ENCODE data around the gene KCND3. TPM values are rescaled to one million over a fixed set of nuclear protein-coding genes. Genes with fewer than 3 reads are reported as not detected.

Gene KCND3
- total and polyA plus RNA-seq, 4 donors: 1.0 to 27.1 (median 6.1) TPM

DNA sequence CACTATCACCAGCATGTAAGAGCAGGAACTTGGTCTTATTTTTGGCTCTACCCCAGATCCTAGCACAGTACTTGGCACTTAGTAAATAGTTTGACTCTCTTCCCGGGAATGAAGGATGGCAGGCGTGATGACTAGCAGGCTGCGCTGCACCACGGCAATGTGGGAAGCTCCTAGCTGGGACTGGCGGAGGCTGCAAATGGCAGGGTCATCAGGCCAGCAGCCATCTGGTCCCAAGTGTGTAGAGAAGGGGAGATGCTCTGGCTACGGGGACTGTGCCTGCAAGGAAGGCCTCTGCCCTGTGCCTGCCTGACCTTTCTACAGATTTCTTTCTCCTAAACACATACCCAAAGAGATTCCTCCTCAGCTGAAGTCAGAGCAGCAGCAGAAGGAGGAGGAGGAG is 95.0 kb downstream of the KCND3 start:
- no peak for DNase-seq (ENCODE audit: low spot score)
- no peak overlapping the region for H3K9ac ChIP-seq (ENCODE audit: low read depth in 1 of 2, low read length in 2 of 2)
- WGBS: 86% methylated on average over 6 of the region's 6 CpGs
- H3K4me1 ChIP-seq (ENCODE audit: control insufficient read depth in 4 of 4, insufficient read depth in 4 of 4, low read length in 3 of 4): peaks cover 1 to 26% (median 8%) of the 10 kb centered on the region in 4 donors
- no peaks in the 10 kb centered on the region for H3K9me3 ChIP-seq (ENCODE audit: control insufficient read depth in 4 of 4, low read length in 3 of 4)
- no peaks in the 10 kb centered on the region for H3K36me3 ChIP-seq (ENCODE audit: control insufficient read depth in 4 of 4, insufficient read depth in 3 of 4, low read depth in 1 of 4, low read length in 3 of 4)
- H3K27ac ChIP-seq (ENCODE audit: low read depth in 1 of 2, low read length in 2 of 2): no peak overlapping the region
- no peak overlapping the region for H3K4me3 ChIP-seq (ENCODE audit: low read depth in 1 of 3, low read length in 3 of 3)
- TF ChIP-seq TAF1 (conservative IDR thresholded peaks at IDR 0.05): no peak
- no peak for TF ChIP-seq RXRA (IDR thresholded peaks at IDR 0.05)
- no peak for TF ChIP-seq FOXA2 (IDR thresholded peaks at IDR 0.05)
- TF ChIP-seq, protein P1, sequence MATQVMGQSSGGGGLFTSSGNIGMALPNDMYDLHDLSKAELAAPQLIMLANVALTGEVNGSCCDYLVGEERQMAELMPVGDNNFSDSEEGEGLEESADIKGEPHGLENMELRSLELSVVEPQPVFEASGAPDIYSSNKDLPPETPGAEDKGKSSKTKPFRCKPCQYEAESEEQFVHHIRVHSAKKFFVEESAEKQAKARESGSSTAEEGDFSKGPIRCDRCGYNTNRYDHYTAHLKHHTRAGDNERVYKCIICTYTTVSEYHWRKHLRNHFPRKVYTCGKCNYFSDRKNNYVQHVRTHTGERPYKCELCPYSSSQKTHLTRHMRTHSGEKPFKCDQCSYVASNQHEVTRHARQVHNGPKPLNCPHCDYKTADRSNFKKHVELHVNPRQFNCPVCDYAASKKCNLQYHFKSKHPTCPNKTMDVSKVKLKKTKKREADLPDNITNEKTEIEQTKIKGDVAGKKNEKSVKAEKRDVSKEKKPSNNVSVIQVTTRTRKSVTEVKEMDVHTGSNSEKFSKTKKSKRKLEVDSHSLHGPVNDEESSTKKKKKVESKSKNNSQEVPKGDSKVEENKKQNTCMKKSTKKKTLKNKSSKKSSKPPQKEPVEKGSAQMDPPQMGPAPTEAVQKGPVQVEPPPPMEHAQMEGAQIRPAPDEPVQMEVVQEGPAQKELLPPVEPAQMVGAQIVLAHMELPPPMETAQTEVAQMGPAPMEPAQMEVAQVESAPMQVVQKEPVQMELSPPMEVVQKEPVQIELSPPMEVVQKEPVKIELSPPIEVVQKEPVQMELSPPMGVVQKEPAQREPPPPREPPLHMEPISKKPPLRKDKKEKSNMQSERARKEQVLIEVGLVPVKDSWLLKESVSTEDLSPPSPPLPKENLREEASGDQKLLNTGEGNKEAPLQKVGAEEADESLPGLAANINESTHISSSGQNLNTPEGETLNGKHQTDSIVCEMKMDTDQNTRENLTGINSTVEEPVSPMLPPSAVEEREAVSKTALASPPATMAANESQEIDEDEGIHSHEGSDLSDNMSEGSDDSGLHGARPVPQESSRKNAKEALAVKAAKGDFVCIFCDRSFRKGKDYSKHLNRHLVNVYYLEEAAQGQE (IDR thresholded peaks at IDR 0.05): no peak
- TF ChIP-seq YY1 (IDR thresholded peaks at IDR 0.05): no peak
- TF ChIP-seq, protein P2, sequence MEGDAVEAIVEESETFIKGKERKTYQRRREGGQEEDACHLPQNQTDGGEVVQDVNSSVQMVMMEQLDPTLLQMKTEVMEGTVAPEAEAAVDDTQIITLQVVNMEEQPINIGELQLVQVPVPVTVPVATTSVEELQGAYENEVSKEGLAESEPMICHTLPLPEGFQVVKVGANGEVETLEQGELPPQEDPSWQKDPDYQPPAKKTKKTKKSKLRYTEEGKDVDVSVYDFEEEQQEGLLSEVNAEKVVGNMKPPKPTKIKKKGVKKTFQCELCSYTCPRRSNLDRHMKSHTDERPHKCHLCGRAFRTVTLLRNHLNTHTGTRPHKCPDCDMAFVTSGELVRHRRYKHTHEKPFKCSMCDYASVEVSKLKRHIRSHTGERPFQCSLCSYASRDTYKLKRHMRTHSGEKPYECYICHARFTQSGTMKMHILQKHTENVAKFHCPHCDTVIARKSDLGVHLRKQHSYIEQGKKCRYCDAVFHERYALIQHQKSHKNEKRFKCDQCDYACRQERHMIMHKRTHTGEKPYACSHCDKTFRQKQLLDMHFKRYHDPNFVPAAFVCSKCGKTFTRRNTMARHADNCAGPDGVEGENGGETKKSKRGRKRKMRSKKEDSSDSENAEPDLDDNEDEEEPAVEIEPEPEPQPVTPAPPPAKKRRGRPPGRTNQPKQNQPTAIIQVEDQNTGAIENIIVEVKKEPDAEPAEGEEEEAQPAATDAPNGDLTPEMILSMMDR (IDR thresholded peaks at IDR 0.05; ENCODE audit: low read depth, low read length, missing input control): no peak
- no peak for TF ChIP-seq RAD21 (IDR thresholded peaks at IDR 0.05)
- TF ChIP-seq JUND (IDR thresholded peaks at IDR 0.05): no peak
- TF ChIP-seq GABPA (IDR thresholded peaks at IDR 0.05 in 1 of 2, conservative IDR thresholded peaks at IDR 0.05 in 1 of 2): no peak
- TF ChIP-seq FOXA1 (IDR thresholded peaks at IDR 0.05): no peak
- TF ChIP-seq, protein P3, sequence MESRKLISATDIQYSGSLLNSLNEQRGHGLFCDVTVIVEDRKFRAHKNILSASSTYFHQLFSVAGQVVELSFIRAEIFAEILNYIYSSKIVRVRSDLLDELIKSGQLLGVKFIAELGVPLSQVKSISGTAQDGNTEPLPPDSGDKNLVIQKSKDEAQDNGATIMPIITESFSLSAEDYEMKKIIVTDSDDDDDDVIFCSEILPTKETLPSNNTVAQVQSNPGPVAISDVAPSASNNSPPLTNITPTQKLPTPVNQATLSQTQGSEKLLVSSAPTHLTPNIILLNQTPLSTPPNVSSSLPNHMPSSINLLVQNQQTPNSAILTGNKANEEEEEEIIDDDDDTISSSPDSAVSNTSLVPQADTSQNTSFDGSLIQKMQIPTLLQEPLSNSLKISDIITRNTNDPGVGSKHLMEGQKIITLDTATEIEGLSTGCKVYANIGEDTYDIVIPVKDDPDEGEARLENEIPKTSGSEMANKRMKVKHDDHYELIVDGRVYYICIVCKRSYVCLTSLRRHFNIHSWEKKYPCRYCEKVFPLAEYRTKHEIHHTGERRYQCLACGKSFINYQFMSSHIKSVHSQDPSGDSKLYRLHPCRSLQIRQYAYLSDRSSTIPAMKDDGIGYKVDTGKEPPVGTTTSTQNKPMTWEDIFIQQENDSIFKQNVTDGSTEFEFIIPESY (IDR thresholded peaks at IDR 0.05): no peak
- TF ChIP-seq, protein P4, sequence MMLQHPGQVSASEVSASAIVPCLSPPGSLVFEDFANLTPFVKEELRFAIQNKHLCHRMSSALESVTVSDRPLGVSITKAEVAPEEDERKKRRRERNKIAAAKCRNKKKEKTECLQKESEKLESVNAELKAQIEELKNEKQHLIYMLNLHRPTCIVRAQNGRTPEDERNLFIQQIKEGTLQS (IDR thresholded peaks at IDR 0.05): no peak
- no peak for TF ChIP-seq NR2F2 (IDR thresholded peaks at IDR 0.05)
- TF ChIP-seq SP1 (IDR thresholded peaks at IDR 0.05): no peak
- TF ChIP-seq, protein P5, sequence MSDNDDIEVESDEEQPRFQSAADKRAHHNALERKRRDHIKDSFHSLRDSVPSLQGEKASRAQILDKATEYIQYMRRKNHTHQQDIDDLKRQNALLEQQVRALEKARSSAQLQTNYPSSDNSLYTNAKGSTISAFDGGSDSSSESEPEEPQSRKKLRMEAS (IDR thresholded peaks at IDR 0.05): no peak
- no peaks in the 10 kb centered on the region for H3K27me3 ChIP-seq (ENCODE audit: control insufficient read depth in 4 of 4, insufficient read depth in 4 of 4, low read length in 3 of 4)

DNA sequence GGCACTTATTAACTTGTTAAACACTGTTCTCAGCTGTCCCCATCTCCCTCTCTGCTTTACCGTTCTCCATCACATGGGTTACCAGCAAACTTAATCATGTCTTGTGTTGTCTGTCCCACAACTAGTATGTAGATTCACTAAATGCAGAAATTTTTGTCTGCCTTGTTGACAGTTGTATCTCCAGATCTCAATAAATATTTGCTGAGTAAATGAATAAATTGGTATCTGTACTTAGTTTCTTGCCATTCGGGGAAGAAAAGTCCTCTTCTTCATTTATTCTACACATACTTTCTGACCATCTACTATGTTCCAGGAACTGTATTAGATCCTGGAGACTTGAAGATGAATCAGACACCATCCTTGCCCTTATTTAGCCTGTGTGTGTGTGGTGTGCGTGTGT is 97.9 kb downstream of the KCND3 start:
- Histone ChIP-seq H3K9ac (ENCODE audit: low read depth in 1 of 2, low read length in 2 of 2) (no peak overlapping the region), H3K36me3 (ENCODE audit: control insufficient read depth in 4 of 4, insufficient read depth in 3 of 4, low read depth in 1 of 4, low read length in 3 of 4) (no peaks in the 10 kb centered on the region), H3K4me3 (ENCODE audit: low read depth in 1 of 3, low read length in 3 of 3) (no peak overlapping the region), H3K9me3 (ENCODE audit: control insufficient read depth in 4 of 4, low read length in 3 of 4) (no peaks in the 10 kb centered on the region), H3K27ac (ENCODE audit: low read depth in 1 of 2, low read length in 2 of 2) (no peak overlapping the region), H3K27me3 (ENCODE audit: control insufficient read depth in 4 of 4, insufficient read depth in 4 of 4, low read length in 3 of 4) (no peaks in the 10 kb centered on the region), H3K4me1 (ENCODE audit: control insufficient read depth in 4 of 4, insufficient read depth in 4 of 4, low read length in 3 of 4) (peaks cover 8 to 52% (median 30%) of the 10 kb centered on the region in 4 donors)
- WGBS: 69% methylated on average over 3 of the region's 3 CpGs
- DNase-seq (ENCODE audit: low spot score): no peak
- TF ChIP-seq JUND (IDR thresholded peaks at IDR 0.05) (no peak), YY1 (IDR thresholded peaks at IDR 0.05) (no peak), EGR1 (IDR thresholded peaks at IDR 0.05; ENCODE audit: low read depth in 2 of 2) (no peak)
